Activated naive CD8-positive, alpha-beta T cell treated with anti-CD3 and anti-CD28 coated beads for 36 hours (primary cell): ENCODE results near the gene NCAPG. TPM values are rescaled to one million over a fixed set of nuclear protein-coding genes. Genes with fewer than 3 reads are reported as not detected.

Source experiments
- DNase-seq: peaks from one replicate; pipeline ENCODE4 v3.0.0; 2021
- H3K27ac Mint-ChIP-seq: one replicate; pipeline ENCODE4 v1.8.0; 2022; ENCODE audit warnings: mild to moderate bottlenecking, moderate library complexity, mixed read lengths
- H3K27me3 Mint-ChIP-seq: one replicate; pipeline ENCODE4 v1.8.0; 2022; ENCODE audit warnings: mild to moderate bottlenecking, mixed read lengths
- H3K36me3 Mint-ChIP-seq: one replicate; pipeline ENCODE4 v1.8.0; 2021; ENCODE audit warnings: mild to moderate bottlenecking, mixed read lengths
- H3K4me1 Mint-ChIP-seq: one replicate; pipeline ENCODE4 v1.8.0; 2021; ENCODE audit warnings: mixed read lengths
- H3K4me3 Mint-ChIP-seq: one replicate; pipeline ENCODE4 v1.8.0; 2022; ENCODE audit warnings: mild to moderate bottlenecking, moderate library complexity, mixed read lengths
- H3K9me3 Mint-ChIP-seq: one replicate; pipeline ENCODE4 v1.8.0; 2022; ENCODE audit warnings: mixed read lengths
- total RNA-seq, 2 experiments: library from RNA; stranded (reverse); gene quantifications; one replicate each; pipeline ENCODE4 v1.2.3, GENCODE V29; 2021

The NCAPG gene
- total RNA-seq, 2 experiments from 2014 or later, result 68.7 to 69.0 TPM

DNA sequence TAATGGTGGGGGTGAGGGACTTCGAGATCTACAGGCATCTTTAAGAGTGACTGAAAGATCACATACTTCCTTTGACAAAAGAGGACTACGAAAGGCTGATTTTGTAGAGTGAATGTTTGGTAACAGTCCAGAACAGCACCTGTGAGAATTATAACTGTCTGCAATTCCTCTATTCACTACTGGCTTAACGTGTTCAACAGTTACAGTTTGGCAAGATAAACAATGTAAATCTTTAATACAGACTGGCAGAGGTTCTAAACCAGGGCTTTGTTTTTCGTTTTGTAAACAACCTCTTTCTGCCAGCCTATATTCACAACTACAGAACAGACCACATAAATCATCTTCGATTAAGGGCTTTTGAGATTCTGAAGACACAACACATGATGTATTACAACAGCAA is 66.9 kb downstream of the NCAPG start:
- H3K27me3 Mint-ChIP-seq, result no peaks in the 10 kb centered on the region
- H3K36me3 Mint-ChIP-seq, result peaks cover 9% of the 10 kb centered on the region
- DNase-seq, result no peak
- peaks cover 1% of the 10 kb centered on the region for H3K9me3 Mint-ChIP-seq
- no peak overlapping the region for H3K27ac Mint-ChIP-seq
- no peaks in the 10 kb centered on the region for H3K4me1 Mint-ChIP-seq
- H3K4me3 Mint-ChIP-seq, result no peak overlapping the region

DNA sequence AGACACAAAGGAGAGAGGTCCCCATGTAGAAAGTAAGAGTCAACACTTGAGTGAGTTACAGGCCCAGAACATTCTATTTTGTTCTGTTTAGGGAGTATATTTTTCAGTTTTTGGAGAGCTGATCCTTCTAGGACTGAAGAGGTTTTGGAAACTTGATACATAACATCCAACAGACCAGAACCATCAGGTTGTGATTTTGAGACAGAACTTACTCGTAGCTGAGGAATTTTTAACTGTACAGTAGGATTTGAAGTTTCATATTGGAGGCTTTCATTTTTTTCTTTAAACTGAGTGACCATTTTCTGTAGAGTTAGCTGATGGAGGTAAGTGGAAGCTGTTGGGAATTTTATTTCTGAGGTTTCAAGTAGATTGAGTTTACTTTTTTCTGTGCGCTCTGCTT is 73.3 kb downstream of the NCAPG start:
- Mint-ChIP-seq H3K4me1 (no peaks in the 10 kb centered on the region), H3K27me3 (no peaks in the 10 kb centered on the region), H3K27ac (no peak overlapping the region), H3K9me3 (no peaks in the 10 kb centered on the region), H3K36me3 (peaks cover 14% of the 10 kb centered on the region), H3K4me3 (no peak overlapping the region)
- DNase-seq, result no peak

- H3K27ac Mint-ChIP-seq, result no peak overlapping the region
- DNase-seq, result no peak
- H3K27me3 Mint-ChIP-seq, result no peaks in the 10 kb centered on the region
- H3K4me3 Mint-ChIP-seq, result no peak overlapping the region
- H3K4me1 Mint-ChIP-seq, result no peaks in the 10 kb centered on the region
- peaks cover 14% of the 10 kb centered on the region for H3K36me3 Mint-ChIP-seq
- H3K9me3 Mint-ChIP-seq, result no peaks in the 10 kb centered on the region
Observed at GRCh38 chr4:17884511-17884910, 73.7 kb downstream of the NCAPG start.

- Mint-ChIP-seq H3K9me3 (no peaks in the 10 kb centered on the region), H3K4me3 (no peak overlapping the region), H3K27me3 (no peaks in the 10 kb centered on the region), H3K4me1 (no peaks in the 10 kb centered on the region), H3K36me3 (peaks cover under 1% of the 10 kb centered on the region), H3K27ac (no peak overlapping the region)
- no peak for DNase-seq
Observed at GRCh38 chr4:17889692-17890091, 78.9 kb downstream of the NCAPG start.

- Mint-ChIP-seq H3K27me3 (no peaks in the 10 kb centered on the region), H3K4me1 (no peaks in the 10 kb centered on the region), H3K27ac (no peak overlapping the region), H3K4me3 (no peak overlapping the region), H3K36me3 (peaks cover 9% of the 10 kb centered on the region), H3K9me3 (no peaks in the 10 kb centered on the region)
- DNase-seq, result no peak
Observed at GRCh38 chr4:17894421-17894820, 83.6 kb downstream of the NCAPG start.

Other genes with a start within 250 kb of the NCAPG start
- gene LAP3, start 233.8 kb upstream of the NCAPG start, total RNA-seq, result 100 to 1,000 TPM; 146 TPM
- gene MED28, start 196.3 kb upstream of the NCAPG start, total RNA-seq, result 10 to 100 TPM; 57.2 to 72.5 TPM
- gene FAM184B, start 29.4 kb upstream of the NCAPG start, total RNA-seq, result under 1 TPM in 1 of 2 experiments, not detected in 1; 0.04 TPM
- gene DCAF16, start 222 bp upstream of the NCAPG start, total RNA-seq, result 10 to 100 TPM; 39.8 to 43.0 TPM
- 1 to 10 TPM; 4.6 to 7.1 TPM for gene LCORL, start 210.8 kb downstream of the NCAPG start, total RNA-seq